GM19467 (cell line): ENCODE measurements around the gene CCDC7.
"Not testable (repeated sequence)": the region's sequence is repeated elsewhere in the genome, so short reads cannot be mapped to it uniquely, and the experiment has no call there.

Experiments used
- ATAC-seq: cut with Tn5 transposase; IDR thresholded peaks from one replicate; pipeline ENCODE4 v1.9.1; 2021; ENCODE audit warnings: mild to moderate bottlenecking, moderate library complexity; ENCODE audit not compliant: unreplicated experiment

CCDC7 gene

GRCh38 chr10:32548208-32548607 is 102.3 kb downstream of the CCDC7 start:
- ATAC-seq: no peak

DNA sequence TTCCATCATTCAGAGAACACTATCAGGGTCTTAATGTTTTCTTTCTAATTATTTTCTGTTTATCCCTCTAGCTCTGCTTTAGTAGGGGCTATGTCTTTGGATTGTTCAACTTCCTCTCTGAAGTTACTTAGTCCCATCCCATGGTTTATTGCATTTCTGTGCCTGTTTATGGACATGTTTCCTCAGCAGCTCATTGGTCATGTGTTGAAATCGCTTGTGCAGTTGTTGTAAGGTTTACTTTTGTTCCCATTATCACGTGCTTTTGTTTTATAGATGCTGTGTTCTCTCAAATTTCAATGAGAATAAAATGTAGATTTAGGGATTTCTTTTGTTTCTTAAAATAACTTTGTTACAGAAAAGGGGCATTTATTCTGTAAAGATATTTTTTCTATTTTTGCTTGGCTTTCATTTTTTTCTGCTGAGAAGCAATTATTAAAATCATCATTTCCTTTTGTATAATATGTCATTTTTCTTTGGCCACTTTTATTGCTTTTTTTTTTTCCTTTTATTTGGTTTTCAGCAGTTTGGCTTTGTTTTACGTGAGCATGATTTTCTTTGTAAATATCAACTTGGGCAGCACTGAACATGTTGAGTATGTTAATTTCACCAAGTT is 110.9 kb downstream of the CCDC7 start:
- ATAC-seq: no peak

- not testable (repeated sequence) for ATAC-seq
Measured at GRCh38 chr10:32562695-32563094, 116.8 kb downstream of the CCDC7 start.

- ATAC-seq: no peak
Measured at GRCh38 chr10:32577448-32577847, 131.5 kb downstream of the CCDC7 start.

DNA sequence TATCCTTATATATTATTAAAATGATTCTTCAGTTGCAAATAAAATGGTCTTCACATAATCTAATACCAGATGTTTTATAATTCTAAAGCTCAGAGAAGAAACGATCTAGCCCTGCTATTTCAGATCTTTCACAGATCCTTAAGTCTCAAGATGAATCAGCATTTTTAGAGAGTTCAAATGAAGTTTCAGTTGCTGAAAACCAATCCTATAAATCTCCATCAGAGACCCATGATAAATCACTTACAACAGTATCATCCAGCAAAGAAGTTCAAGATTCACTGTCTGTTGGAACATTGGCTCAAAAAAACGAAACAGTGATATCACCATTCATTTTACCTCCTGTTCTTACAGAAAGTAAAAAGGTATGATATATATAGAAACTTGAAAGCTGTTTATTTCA is 137.0 kb downstream of the CCDC7 start:
- no peak for ATAC-seq

- ATAC-seq: not testable (repeated sequence)
Measured at GRCh38 chr10:32598022-32598421, 152.1 kb downstream of the CCDC7 start.

DNA sequence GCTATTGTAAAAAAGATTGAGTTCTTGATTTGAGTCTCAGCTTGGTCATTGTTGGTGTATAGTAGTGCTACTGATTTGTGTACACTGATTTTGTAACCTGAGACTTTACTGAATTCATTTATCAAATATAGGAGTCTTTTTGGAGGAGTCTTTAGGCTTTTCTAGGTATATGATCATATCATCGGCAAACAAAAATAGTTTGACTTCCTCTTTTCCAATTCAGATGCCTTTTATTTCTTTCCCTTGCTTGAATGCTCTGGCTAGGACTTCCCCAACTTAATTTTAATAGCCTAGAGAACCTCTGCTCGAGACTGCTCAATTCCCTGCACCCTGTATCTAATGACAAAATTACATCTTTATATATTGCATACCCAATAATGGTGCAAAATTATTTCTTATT is 154.4 kb downstream of the CCDC7 start:
- no peak for ATAC-seq

- ATAC-seq: not testable (repeated sequence)
Measured at GRCh38 chr10:32601562-32601961, 155.6 kb downstream of the CCDC7 start.

DNA sequence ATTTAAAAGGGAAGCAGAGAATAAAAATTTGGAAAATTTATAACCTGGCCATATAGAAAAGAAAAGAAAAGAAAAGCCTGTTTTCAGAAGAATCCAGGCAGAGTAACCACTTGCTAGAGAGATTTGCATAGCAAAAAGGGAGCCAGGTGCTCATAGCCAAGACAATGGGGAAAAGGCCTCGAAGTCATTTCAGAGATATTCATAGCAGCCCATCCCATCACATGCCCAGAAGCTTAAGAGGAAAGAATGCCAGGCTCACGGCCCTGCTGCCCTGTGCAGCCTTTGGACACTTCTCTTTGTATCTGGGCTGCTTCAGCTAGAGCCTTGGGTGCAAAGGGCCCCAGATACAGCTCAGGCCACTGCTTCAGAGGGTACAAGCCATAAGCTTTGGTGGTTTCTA is 159.8 kb downstream of the CCDC7 start:
- no peak for ATAC-seq

DNA sequence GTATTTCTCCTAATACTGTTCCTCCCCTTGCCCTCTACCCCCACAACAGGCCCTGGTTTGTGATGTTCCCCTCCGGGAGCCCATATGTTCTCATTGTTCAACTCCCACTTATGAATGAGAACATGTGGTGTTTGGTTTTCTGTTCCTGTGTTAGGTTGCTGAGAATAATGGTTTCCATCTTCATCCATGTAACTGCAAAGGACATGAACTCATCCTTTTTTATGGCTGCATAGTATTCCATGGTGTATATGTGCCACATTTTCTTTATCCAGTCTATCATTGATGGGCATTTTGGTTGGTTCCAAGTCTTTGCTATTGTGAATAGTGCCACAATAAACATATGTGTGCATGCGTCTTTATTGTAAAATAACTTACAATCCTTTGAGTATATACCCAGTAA is 164.6 kb downstream of the CCDC7 start:
- ATAC-seq: not testable (repeated sequence)

- ATAC-seq: no peak
Measured at GRCh38 chr10:32616438-32616837, 170.5 kb downstream of the CCDC7 start.

DNA sequence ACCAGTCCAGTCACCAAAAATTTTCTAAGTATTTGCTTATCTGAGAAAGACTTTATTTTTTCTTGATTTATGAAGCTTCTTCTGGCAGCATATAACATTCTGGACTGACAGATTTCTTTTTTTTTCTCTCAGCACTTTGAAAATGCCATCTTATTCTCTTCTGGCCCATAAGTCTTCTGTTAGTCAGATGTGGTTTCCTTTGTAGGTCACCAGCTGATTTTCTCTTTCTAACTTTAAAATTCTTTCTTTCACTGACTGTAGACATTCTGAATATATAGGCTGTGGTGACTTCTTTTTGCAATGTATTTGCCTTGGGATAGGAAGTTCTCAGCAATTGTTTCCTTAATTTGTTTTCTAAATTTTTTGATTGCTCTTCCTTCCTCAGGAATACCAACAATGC is 172.5 kb downstream of the CCDC7 start:
- ATAC-seq: no peak

GRCh38 chr10:32621969-32622368 is 176.0 kb downstream of the CCDC7 start:
- no peak for ATAC-seq

DNA sequence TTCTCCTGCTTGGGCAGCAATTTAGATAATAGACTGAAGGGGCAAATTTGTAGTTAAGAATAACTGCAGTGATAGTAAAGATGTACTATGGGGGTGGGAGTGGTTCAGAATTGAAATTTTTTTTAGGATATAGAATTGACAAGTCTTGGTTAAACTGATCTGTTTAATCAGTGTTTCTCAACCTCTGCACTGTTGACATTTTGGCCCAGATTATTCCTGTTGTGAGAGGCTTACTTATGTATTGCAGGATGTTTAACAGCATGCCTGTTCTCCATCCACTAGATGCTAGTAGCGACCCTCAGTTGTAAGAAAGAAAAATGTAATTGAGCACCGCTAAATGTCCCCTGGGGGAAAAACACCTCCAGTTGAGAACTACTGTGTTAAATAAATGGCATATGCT is 176.5 kb downstream of the CCDC7 start:
- no peak for ATAC-seq

GRCh38 chr10:32627183-32627582 is 181.2 kb downstream of the CCDC7 start:
- ATAC-seq: no peak

GRCh38 chr10:32629910-32630309 is 184.0 kb downstream of the CCDC7 start:
- no peak for ATAC-seq

GRCh38 chr10:32646535-32646934 is 200.6 kb downstream of the CCDC7 start:
- no peak for ATAC-seq

DNA sequence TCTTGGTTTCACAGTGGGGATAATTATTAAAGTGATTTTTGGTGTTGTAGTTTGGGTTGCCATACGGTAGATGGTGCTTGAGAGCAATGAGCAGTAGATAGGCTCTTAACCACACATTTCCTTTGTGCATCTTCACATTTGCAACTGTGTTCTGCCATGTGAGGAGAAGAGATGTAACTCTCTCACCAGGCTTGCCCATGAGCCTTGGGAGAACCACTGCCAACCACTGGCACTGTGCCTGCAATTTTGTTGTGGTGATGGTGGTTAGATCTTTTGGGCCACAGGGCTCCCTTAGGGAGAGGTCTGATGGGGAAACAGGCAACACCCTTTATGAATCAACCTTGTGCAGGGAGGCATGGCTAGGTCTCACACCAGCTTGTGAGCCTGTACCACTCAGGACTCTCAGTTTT is 204.3 kb downstream of the CCDC7 start:
- peak; percentile 59 for ATAC-seq

DNA sequence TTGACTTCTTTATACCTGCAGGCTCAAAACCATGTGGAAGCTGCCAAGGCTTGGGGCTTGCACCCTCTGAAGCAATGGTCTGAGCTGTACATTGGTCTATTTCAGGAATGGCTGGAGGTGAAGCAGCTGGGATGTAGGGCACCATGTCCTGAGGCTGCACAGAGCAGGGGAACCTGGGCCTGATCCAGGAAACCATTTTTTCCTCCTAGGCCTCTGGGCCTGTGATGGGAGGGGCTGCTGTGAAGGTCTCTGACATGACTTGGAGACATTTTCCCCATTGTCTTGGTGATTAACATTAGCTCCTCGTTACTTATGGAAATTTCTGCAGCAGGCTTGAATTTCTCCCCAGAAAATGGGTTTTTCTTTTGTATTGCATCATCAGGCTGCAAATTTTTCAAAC is 211.5 kb downstream of the CCDC7 start:
- not testable (repeated sequence) for ATAC-seq

DNA sequence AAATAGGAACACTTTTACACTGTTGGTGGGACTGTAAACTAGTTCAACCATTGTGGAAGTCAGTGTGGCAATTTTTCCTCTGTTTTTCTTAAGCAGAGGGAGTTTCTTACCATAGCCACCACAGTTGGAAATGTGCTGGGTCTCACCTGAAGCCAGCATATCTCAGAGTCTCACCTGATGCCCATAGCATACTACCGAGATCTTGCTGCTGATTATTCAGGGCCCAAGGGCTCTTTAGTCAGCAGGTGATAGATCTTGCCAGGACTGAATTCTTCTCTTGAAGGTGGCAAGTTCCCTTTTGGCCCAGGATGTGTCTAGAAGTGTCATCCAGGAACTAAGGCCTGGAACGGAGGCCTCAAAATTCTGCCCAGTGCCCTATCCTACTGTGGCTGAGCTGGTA is 215.4 kb downstream of the CCDC7 start:
- no peak for ATAC-seq

GRCh38 chr10:32680803-32681557 is 235.0 kb downstream of the CCDC7 start:
- ATAC-seq: no peak

- no peak for ATAC-seq
Measured at GRCh38 chr10:32684291-32684690, 238.4 kb downstream of the CCDC7 start.

GRCh38 chr10:32687116-32687515 is 241.2 kb downstream of the CCDC7 start:
- ATAC-seq: no peak
